NCI-H2227 treated with DMSO at 0.1 percent for 48 hours (cell line): ENCODE measurements around the gene TSPAN12.
"Not testable (repeated sequence)": the region's sequence is repeated elsewhere in the genome, so short reads cannot be mapped to it uniquely, and the experiment has no call there.

Experiments
- DNase-seq: peaks from one replicate; lab custom pipeline; 2025; lab: John Stamatoyannopoulos, UW

Gene TSPAN12

GRCh38 chr7:120857588-120858573 lies at the start of gene TSPAN12:
TSPAN12 (minus strand) TSS chr7:120858144; CDS start chr7:120856763, 1,381 bp downstream.
- peak; percentile 76 for DNase-seq

GRCh38 chr7:120898715-120899499 lies 41.0 kb upstream of the TSPAN12 start:
- DNase-seq, result no peak

GRCh38 chr7:120895253-120895652 lies 37.3 kb upstream of the TSPAN12 start:
- not testable (repeated sequence) for DNase-seq

- DNase-seq, result not testable (repeated sequence)
Observed at GRCh38 chr7:120885602-120886001, 27.7 kb upstream of the TSPAN12 start.

- no peak for DNase-seq
Observed at GRCh38 chr7:120877701-120878100, 19.8 kb upstream of the TSPAN12 start.

- no peak for DNase-seq
Observed at GRCh38 chr7:120876922-120877321, 19.0 kb upstream of the TSPAN12 start.

GRCh38 chr7:120874722-120875121 lies 16.8 kb upstream of the TSPAN12 start:
- no peak for DNase-seq

GRCh38 chr7:120874016-120874415 lies 16.1 kb upstream of the TSPAN12 start:
- no peak for DNase-seq

GRCh38 chr7:120873401-120873800 lies 15.5 kb upstream of the TSPAN12 start:
- DNase-seq, result no peak

- DNase-seq, result no peak
Observed at GRCh38 chr7:120869700-120870099, 11.8 kb upstream of the TSPAN12 start.

- DNase-seq, result no peak
Observed at GRCh38 chr7:120867932-120868331, 10.0 kb upstream of the TSPAN12 start.

GRCh38 chr7:120865191-120865981 lies 7.4 kb upstream of the TSPAN12 start:
- no peak for DNase-seq

GRCh38 chr7:120864141-120864900 lies 6.4 kb upstream of the TSPAN12 start:
- no peak for DNase-seq

GRCh38 chr7:120862987-120863590 lies 5.1 kb upstream of the TSPAN12 start:
- no peak for DNase-seq

GRCh38 chr7:120860156-120860555 lies 2.2 kb upstream of the TSPAN12 start:
- DNase-seq, result no peak

GRCh38 chr7:120859459-120859858 lies 1.5 kb upstream of the TSPAN12 start:
- no peak for DNase-seq

GRCh38 chr7:120856621-120857352 lies 1.2 kb downstream of the TSPAN12 start:
- peak; percentile 16 for DNase-seq

GRCh38 chr7:120856198-120856597 lies 1.7 kb downstream of the TSPAN12 start:
- DNase-seq, result no peak

- DNase-seq, result no peak
Observed at GRCh38 chr7:120852700-120853099, 5.2 kb downstream of the TSPAN12 start.

GRCh38 chr7:120843109-120843508 lies 14.8 kb downstream of the TSPAN12 start:
- DNase-seq, result no peak
